KMS-11 (cell line): ENCODE data around the gene FOXP1.
"Not testable (repeated sequence)": the region's sequence is repeated elsewhere in the genome, so short reads cannot be mapped to it uniquely, and the experiment has no call there.

ENCODE experiments used
- H2AFZ ChIP-seq: fragments of 200-600 bp; sonication (generic); 2 replicates; pipeline ENCODE4 v1.6.1; 2016; ENCODE audit warnings: antibody characterized with exemption, mixed run types, low read depth
- H3K27ac ChIP-seq: fragments of 200-600 bp; sonication (generic); 2 replicates; pipeline ENCODE4 v1.6.1; 2016; ENCODE audit warnings: mild to moderate bottlenecking, mixed run types
- H3K27me3 ChIP-seq: fragments of 200-600 bp; sonication (generic); 2 replicates; pipeline ENCODE4 v1.6.1; 2017; ENCODE audit warnings: mild to moderate bottlenecking, low read depth, mixed run types, moderate library complexity; ENCODE audit not compliant: insufficient read depth
- H3K36me3 ChIP-seq: fragments of 200-600 bp; sonication (generic); 2 replicates; pipeline ENCODE4 v1.6.1; 2017; ENCODE audit warnings: mild to moderate bottlenecking, mixed run types; ENCODE audit not compliant: insufficient read depth
- H3K4me1 ChIP-seq: fragments of 200-600 bp; sonication (generic); 2 replicates; pipeline ENCODE4 v1.6.1; 2016; ENCODE audit warnings: mild to moderate bottlenecking, low read depth, mixed run types; ENCODE audit not compliant: poor library complexity, severe bottlenecking
- H3K4me2 ChIP-seq: fragments of 200-600 bp; sonication (generic); 2 replicates; pipeline ENCODE4 v1.7.0; 2016; ENCODE audit warnings: mild to moderate bottlenecking, mixed run types
- H3K4me3 ChIP-seq: fragments of 200-600 bp; sonication (generic); IDR thresholded peaks from 2 replicates; pipeline ENCODE4 v1.6.1; 2017; ENCODE audit warnings: low read depth, low read length, mixed read lengths; ENCODE audit not compliant: insufficient read depth
- H3K79me2 ChIP-seq: fragments of 200-600 bp; sonication (generic); 2 replicates; pipeline ENCODE4 v1.6.1; 2016; ENCODE audit warnings: low read depth, mixed run types; ENCODE audit not compliant: insufficient read depth
- H3K9ac ChIP-seq: fragments of 200-600 bp; sonication (generic); 2 replicates; pipeline ENCODE4 v1.6.1; 2016; ENCODE audit warnings: mild to moderate bottlenecking, mixed run types
- H4K20me1 ChIP-seq: fragments of 200-600 bp; sonication (generic); 2 replicates; pipeline ENCODE4 v1.6.1; 2016; ENCODE audit warnings: mild to moderate bottlenecking, mixed run types; ENCODE audit not compliant: insufficient read depth
- CTCF ChIP-seq: fragments of 200-600 bp; sonication (generic); conservative IDR thresholded peaks from 2 replicates; pipeline ENCODE4 v1.6.1; 2017; ENCODE audit warnings: low read depth, mild to moderate bottlenecking, antibody characterized with exemption, low read length, moderate library complexity, mixed read lengths

FOXP1 gene

GRCh38 chr3:70980646-70981170 is 602.8 kb downstream of the FOXP1 start:
- peak overlapping the region; percentile 97 for H3K4me2 ChIP-seq
- H3K9ac ChIP-seq, result peak overlapping the region; percentile 91; the same call in 1 of the 2 replicates
- H3K27me3 ChIP-seq, result no peaks in the 10 kb centered on the region
- H3K27ac ChIP-seq, result peak overlapping the region; percentile 100
- no peak overlapping the region for H2AFZ ChIP-seq
- no peaks in the 10 kb centered on the region for H4K20me1 ChIP-seq
- no peaks in the 10 kb centered on the region for H3K36me3 ChIP-seq
- no peaks in the 10 kb centered on the region; the same call in 1 of the 2 replicates for H3K79me2 ChIP-seq
- no peak overlapping the region for H3K4me3 ChIP-seq
- H3K4me1 ChIP-seq, result peaks cover 59% of the 10 kb centered on the region
- no peak for TF ChIP-seq CTCF

DNA sequence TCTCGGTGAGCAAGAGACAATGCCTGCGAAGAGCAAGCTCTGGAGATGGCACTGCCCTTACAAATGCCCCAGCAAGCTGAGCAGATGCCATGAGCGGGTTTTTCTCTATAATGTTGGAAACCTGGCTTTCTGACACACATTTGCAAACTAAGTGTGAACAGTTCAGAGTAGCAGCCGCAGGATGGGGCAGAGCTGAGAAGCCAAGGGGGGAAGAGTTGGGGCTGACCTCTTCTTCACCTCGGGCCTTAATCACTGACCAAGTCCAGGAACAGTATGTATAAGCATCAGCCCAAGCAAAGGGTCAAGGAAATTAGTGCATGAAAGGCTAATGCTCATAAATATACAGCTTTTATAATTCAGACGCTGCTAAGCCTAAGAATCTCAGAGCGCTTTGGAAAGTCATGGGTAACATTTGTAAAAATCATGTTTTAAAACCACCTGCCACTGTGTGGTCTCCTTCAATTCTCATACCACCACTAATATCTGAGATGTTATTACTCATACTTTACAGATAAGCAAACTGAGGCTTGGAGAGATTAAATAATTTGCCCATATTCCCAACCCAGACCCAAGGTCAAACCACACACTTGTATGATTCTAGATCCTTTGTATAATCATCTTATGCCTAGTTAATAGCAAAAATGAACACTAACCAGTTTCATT is 603.4 kb downstream of the FOXP1 start:
- Histone ChIP-seq H3K4me2 (peak overlapping the region; percentile 97), H3K4me3 (no peak overlapping the region), H3K9ac (no peak overlapping the region), H4K20me1 (no peaks in the 10 kb centered on the region), H3K4me1 (peaks cover 59% of the 10 kb centered on the region), H3K36me3 (no peaks in the 10 kb centered on the region), H3K27ac (peak overlapping the region; percentile 100), H3K79me2 (no peaks in the 10 kb centered on the region; the same call in 1 of the 2 replicates), H2AFZ (no peak overlapping the region), H3K27me3 (no peaks in the 10 kb centered on the region)
- TF ChIP-seq CTCF, result no peak

DNA sequence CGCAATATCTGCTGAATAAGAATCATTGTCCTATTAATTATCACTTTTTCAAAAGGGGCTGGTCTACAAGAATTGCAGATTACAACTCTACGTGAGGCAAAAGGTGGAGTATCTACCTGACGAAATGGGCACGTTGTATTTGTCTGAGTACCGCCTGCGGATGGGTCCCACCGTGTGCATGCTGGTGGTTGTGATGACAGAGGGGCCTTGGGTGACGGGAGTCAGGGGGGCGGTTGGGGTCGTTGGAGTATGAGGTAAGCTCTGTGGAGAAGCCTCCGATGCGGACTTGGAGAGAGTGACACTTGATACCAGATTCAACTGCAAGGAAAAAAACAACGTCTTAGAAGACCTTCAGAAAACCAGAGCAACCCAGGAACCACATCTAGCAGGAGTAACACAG is 605.8 kb downstream of the FOXP1 start:
- Histone ChIP-seq H3K27me3 (no peaks in the 10 kb centered on the region), H3K36me3 (no peaks in the 10 kb centered on the region), H3K79me2 (no peaks in the 10 kb centered on the region; the same call in 1 of the 2 replicates), H3K9ac (no peak overlapping the region), H4K20me1 (no peaks in the 10 kb centered on the region), H3K27ac (no peak overlapping the region), H3K4me3 (no peak overlapping the region), H2AFZ (no peak overlapping the region), H3K4me2 (no peak overlapping the region), H3K4me1 (peaks cover 44% of the 10 kb centered on the region)
- TF ChIP-seq CTCF, result no peak

DNA sequence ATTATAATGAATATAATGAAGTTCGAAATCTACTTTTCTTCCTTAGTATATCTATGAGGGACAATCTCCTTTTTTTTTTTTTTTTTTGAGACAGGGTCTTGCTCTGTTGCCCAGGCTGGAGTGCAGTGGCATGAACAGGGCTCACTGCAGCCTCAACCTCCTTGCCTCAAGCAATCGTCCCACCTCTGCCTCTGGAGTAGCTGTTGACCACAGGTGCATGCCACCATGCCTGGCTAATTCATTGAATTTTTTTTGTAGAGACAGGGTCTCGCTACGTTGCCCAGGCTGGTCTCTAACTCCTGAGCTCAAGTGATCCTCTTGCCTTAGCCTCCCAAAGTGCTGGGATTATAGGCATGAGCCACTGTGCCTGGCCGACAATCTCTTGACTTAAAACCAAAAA is 607.5 kb downstream of the FOXP1 start:
- not testable (repeated sequence) for H3K4me3 ChIP-seq, H2AFZ ChIP-seq, H3K4me2 ChIP-seq, H3K9ac ChIP-seq, H3K79me2 ChIP-seq, H3K36me3 ChIP-seq, H3K27me3 ChIP-seq, H3K27ac ChIP-seq, H4K20me1 ChIP-seq
- H3K4me1 ChIP-seq, result peaks cover 26% of the 10 kb centered on the region

- no peak overlapping the region; the same call in 1 of the 2 replicates for H3K4me2 ChIP-seq
- no peaks in the 10 kb centered on the region for H4K20me1 ChIP-seq
- H3K27ac ChIP-seq, result no peak overlapping the region
- H3K4me1 ChIP-seq, result peaks cover 14% of the 10 kb centered on the region
- H3K79me2 ChIP-seq, result no peaks in the 10 kb centered on the region; the same call in 1 of the 2 replicates
- H3K9ac ChIP-seq, result no peak overlapping the region
- TF ChIP-seq CTCF, result no peak
- no peaks in the 10 kb centered on the region for H3K27me3 ChIP-seq
- no peak overlapping the region for H3K4me3 ChIP-seq
- no peaks in the 10 kb centered on the region for H3K36me3 ChIP-seq
- H2AFZ ChIP-seq, result no peak overlapping the region
These were observed 608.8 kb downstream of the FOXP1 start for GRCh38 chr3:70974747-70975146.
